ENCODE data around the gene LGALS16. TPM values are rescaled to one million over a fixed set of nuclear protein-coding genes. Genes with fewer than 3 reads are reported as not detected.

The LGALS16 gene
- total and polyA plus RNA-seq, 2 donors from 2014 or later = not detected

DNA sequence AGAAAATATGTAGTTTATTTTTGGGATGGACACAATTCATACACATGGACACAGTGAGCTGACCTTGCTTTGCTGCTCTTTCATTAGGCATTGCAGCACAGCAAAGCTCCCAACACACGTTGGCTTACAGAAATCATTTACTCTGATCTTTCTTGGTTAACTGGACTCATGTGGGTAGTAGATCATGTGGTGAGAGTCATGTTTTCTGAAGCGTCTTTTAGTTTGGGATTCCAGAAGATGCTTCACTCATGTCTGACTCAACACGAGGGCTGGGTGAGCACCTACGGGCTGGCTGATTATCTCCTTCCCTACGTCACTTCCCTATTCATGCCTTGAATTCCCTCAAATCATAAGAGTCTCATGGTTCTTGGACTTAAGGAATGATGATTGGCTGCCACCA lies 12.1 kb upstream of the LGALS16 start:
- no peak for TF ChIP-seq CTCF (IDR thresholded peaks at IDR 0.05; ENCODE audit: borderline replicate concordance, extremely low read depth, insufficient read depth)

GRCh38 chr19:39645800-39646411 lies 9.8 kb upstream of the LGALS16 start:
- no peak for TF ChIP-seq CTCF (IDR thresholded peaks at IDR 0.05; ENCODE audit: borderline replicate concordance, extremely low read depth, insufficient read depth)
- H3K27me3 ChIP-seq (ENCODE audit: control insufficient read depth, insufficient read depth, low read length) = no peaks in the 10 kb centered on the region
- H3K27ac ChIP-seq (ENCODE audit: low read depth in 2 of 2, low read length in 2 of 2) = no peak overlapping the region
- no peaks in the 10 kb centered on the region for H3K36me3 ChIP-seq (ENCODE audit: control insufficient read depth in 2 of 3, insufficient read depth in 3 of 3, low read length in 3 of 3)
- no peaks in the 10 kb centered on the region for H3K9me3 ChIP-seq (ENCODE audit: control insufficient read depth in 2 of 3, insufficient read depth in 1 of 3, low read length in 3 of 3)
- no peak overlapping the region for H3K9ac ChIP-seq (ENCODE audit: low read length in 3 of 3)
- H3K4me3 ChIP-seq (ENCODE audit: low read length in 3 of 3) = no peak overlapping the region
- DNase-seq (peak in 4 of 5 donors; percentile 38 to 75 (median 52)), FAIRE-seq (no peak)
- no peaks in the 10 kb centered on the region for H3K4me1 ChIP-seq (ENCODE audit: control insufficient read depth in 2 of 3, insufficient read depth in 2 of 3, low read depth in 1 of 3, low read length in 3 of 3)
- intact Hi-C loops (cut with DNase I) = no loop called here

More for the DNA sequence above, 12.1 kb upstream of the LGALS16 start:
- H3K9ac ChIP-seq (ENCODE audit: low read length in 3 of 3) = no peak overlapping the region
- no peaks in the 10 kb centered on the region for H3K27me3 ChIP-seq (ENCODE audit: control insufficient read depth, insufficient read depth, low read length)
- H3K9me3 ChIP-seq (ENCODE audit: control insufficient read depth in 2 of 3, insufficient read depth in 1 of 3, low read length in 3 of 3) = no peaks in the 10 kb centered on the region
- no peak overlapping the region for H3K27ac ChIP-seq (ENCODE audit: low read depth in 2 of 2, low read length in 2 of 2)
- no peak overlapping the region for H3K4me3 ChIP-seq (ENCODE audit: low read length in 3 of 3)
- no peaks in the 10 kb centered on the region for H3K36me3 ChIP-seq (ENCODE audit: control insufficient read depth in 2 of 3, insufficient read depth in 3 of 3, low read length in 3 of 3)
- intact Hi-C loops (cut with DNase I) = no loop called here
- H3K4me1 ChIP-seq (ENCODE audit: control insufficient read depth in 2 of 3, insufficient read depth in 2 of 3, low read depth in 1 of 3, low read length in 3 of 3) = no peaks in the 10 kb centered on the region
- DNase-seq (no peak), FAIRE-seq (no peak)

DNA sequence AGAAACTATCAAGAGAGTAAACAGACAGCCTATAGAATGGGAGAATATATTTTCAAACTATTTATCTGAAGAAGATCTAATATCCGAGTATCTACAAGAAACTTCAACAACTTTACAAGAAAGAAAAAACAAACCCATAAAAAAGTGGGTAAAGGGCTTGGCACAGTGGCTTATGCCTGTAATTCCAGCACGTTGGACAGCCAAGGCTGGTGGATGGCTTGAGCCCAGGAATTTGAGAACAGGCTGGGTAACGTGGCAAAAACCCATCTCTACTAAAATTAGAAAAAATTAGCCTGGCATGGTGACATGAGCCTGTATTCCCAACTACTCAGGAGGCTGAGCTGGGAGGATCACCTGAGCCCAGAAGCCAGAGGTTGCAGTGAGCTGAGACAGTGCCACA lies 7.8 kb upstream of the LGALS16 start:
- H3K36me3 ChIP-seq (ENCODE audit: control insufficient read depth in 2 of 3, insufficient read depth in 3 of 3, low read length in 3 of 3) = no peaks in the 10 kb centered on the region
- H3K4me3 ChIP-seq (ENCODE audit: low read length in 3 of 3) = no peak overlapping the region
- no peak overlapping the region for H3K27ac ChIP-seq (ENCODE audit: low read depth in 2 of 2, low read length in 2 of 2)
- FAIRE-seq = no peak
- H3K4me1 ChIP-seq (ENCODE audit: control insufficient read depth in 2 of 3, insufficient read depth in 2 of 3, low read depth in 1 of 3, low read length in 3 of 3) = no peaks in the 10 kb centered on the region
- no peak for DNase-seq
- intact Hi-C loops (cut with DNase I) = no loop called here
- H3K27me3 ChIP-seq (ENCODE audit: control insufficient read depth, insufficient read depth, low read length) = no peaks in the 10 kb centered on the region
- no peaks in the 10 kb centered on the region for H3K9me3 ChIP-seq (ENCODE audit: control insufficient read depth in 2 of 3, insufficient read depth in 1 of 3, low read length in 3 of 3)
- no peak overlapping the region for H3K9ac ChIP-seq (ENCODE audit: low read length in 3 of 3)
- no peak for TF ChIP-seq CTCF (IDR thresholded peaks at IDR 0.05; ENCODE audit: borderline replicate concordance, extremely low read depth, insufficient read depth)

DNA sequence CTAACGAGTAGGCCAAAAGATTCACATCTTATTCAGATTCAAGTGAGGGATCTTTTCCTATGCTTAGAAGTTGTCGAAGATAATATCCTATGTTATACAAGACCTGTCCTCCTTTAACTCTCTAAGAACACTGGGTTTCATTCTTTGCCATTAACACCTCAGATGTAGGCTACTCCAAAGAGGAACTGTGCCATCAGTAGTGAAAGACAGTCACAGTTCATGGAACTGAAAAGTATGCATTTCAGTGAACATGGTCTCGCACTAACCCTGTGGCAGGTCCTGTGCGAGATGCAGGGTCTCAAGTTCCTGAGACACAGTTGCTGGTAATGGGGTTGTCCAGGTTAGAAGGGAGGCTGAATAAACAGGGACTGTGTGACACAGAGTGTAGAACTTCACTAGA lies 4.1 kb downstream of the LGALS16 start:
- no peak for FAIRE-seq

More for the DNA sequence above, 4.1 kb downstream of the LGALS16 start:
- Histone ChIP-seq H3K9ac (ENCODE audit: low read length in 3 of 3) (no peak overlapping the region), H3K27ac (ENCODE audit: low read depth in 2 of 2, low read length in 2 of 2) (no peak overlapping the region), H3K4me1 (ENCODE audit: control insufficient read depth in 2 of 3, insufficient read depth in 2 of 3, low read depth in 1 of 3, low read length in 3 of 3) (no peaks in the 10 kb centered on the region), H3K4me3 (ENCODE audit: low read length in 3 of 3) (no peak overlapping the region), H3K36me3 (ENCODE audit: control insufficient read depth in 2 of 3, insufficient read depth in 3 of 3, low read length in 3 of 3) (no peaks in the 10 kb centered on the region), H3K27me3 (ENCODE audit: control insufficient read depth, insufficient read depth, low read length) (no peaks in the 10 kb centered on the region), H3K9me3 (ENCODE audit: control insufficient read depth in 2 of 3, insufficient read depth in 1 of 3, low read length in 3 of 3) (no peaks in the 10 kb centered on the region)
- peak in 2 of 5 donors; percentile 11 to 25 for DNase-seq
- intact Hi-C loops (cut with DNase I) = no loop called here
- TF ChIP-seq CTCF (IDR thresholded peaks at IDR 0.05; ENCODE audit: borderline replicate concordance, extremely low read depth, insufficient read depth) = no peak

Measured in kidney (tissue), 14 donors.